Stimulated activated CD8-positive, alpha-beta memory T cell treated with anti-CD3 and anti-CD28 coated beads, Interleukin-7, amount 100 ng/mL, for 1 hour (primary cell): ENCODE results near the gene SPOCK2.

ENCODE experiments used
- DNase-seq, 2 donors: peaks; one replicate each; pipeline ENCODE4 v3.0.0-alpha.2; 2020; ENCODE audit warnings: low read depth in 2 of 2

SPOCK2 gene

DNA sequence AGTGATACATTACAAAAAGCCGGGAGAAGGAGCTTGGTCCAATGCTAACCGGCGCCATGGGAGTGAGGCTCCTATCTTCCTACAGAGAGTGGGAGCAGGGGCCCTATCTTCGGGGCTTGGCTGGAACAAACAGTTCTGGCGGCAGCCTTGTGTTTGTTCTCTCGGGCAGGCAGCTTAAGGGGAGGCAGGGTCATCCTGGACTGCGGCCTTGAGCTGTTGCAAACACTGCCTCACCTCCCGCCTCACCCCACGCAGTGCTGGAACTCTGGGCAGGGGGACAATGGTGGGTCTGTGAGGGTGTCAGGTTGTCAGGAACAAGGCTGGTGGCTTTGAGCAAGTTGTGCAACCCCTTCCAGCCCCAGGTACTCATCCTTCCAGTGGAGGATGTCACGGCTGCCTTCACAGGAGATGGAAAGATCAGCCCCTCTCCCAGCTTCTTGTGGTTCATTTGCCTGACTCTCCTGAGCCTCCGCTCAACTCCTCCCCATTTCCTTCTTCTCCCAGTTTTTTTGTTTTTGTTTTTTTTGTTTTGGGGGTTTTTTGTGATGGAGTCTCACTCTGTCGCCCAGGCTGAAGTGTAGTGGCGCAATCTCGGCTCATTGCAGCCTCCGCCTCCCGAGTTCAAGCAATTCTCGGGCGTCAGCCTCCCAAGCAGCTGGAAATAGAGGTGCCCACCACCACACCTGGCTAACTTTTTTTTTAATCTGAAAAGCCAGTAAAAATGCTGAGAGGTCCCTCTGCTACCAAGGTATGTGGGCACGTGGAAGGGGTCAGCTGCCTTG is 57.4 kb downstream of the SPOCK2 start:
- DNase-seq: no peak

DNA sequence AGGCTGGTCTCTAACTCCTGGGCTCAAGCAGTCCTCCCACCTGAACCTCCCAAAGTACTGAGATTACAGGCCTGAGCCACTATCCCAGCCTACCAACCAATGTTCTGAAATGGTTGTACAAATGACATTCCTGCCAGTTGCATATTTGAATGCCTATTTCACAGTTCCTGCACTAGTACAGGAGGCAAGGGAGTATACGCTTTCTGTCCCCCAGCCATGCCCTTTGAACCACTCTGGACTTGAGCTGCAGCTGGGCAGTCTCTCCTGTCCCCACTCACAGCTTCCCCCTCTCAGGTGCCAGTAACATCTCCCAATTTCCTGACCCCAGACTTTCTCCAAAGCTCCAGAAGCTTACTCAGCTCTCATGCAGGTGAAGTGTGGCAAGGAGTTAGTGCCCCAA is 58.9 kb downstream of the SPOCK2 start:
- DNase-seq: no peak

DNA sequence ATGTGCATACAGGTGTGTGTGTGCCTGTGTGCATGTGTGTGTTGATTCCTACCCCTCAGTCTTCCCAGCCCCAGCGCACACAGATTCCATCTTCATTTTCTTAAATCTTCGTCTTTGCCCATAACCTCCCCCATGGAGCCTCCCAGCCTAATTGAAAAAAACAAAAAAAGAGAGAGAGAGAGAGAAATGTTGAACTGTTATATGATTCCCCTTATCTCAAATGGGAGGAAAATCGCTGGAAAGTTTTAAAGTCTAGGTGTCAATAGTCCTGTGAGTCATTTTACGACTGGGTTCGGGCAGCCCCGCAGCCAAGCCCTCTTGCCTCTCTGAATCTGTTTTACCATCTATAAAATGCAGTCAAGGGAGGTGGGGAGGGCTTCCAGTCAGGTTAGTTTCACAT is 60.9 kb downstream of the SPOCK2 start:
- no peak for DNase-seq

DNA sequence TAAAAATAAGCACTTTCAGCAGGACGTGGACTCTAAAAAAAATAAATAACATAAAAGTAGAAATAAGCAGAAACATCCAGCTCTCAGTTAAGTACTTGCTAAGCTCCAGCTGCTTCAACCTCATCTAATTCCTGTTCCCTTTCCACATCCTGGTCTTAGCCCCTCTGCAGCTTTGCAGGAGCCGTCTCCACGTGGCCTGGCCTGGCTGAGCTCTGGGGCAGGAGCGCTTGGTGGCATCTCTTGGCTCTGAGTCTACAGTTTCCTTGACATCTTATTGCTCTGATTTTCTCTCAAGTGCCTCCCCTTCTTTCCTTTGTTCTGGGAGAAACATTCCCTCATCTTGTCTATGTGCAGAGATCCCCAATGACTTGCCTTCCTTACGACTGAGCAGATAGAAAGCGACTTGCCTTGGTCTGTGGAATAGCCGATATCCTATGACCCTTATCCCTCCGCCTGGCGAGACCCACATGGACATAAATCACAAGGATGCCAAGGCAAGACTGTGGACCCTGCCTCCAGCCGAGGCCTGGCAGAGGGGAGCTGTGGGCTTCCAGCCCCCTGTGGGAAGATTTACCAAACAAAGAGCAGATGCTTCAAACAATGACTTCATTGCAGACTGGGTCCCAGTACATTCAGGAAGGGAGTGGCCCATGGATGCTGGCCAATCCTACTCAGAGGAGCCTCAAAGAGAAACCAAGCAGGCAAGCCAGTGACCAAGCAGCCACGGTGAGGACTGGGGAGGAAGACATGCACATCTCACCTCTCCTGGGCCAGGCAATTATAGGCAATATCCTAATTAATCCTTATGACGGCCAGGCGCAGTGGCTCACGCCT is 61.9 kb downstream of the SPOCK2 start:
- no peak for DNase-seq

DNA sequence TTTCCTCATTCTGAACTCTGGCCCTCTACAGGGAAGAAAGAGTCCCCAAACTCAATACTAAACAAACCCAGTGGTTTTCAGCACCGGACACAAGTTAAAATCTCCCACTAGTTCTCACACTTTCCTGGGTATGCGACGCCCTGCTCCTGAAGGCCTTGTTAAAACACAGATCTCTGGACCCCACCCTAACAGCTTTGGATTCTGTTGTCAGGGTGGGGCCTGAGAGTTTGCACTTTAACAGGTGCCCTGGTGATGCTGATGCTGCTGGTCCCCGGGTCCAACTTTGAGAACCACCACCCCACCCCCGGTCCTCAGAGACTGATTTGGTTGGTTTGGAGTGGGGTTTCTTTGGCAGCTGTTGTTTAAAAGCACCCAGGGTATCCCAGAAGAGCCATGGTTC is 62.5 kb downstream of the SPOCK2 start:
- no peak for DNase-seq

DNA sequence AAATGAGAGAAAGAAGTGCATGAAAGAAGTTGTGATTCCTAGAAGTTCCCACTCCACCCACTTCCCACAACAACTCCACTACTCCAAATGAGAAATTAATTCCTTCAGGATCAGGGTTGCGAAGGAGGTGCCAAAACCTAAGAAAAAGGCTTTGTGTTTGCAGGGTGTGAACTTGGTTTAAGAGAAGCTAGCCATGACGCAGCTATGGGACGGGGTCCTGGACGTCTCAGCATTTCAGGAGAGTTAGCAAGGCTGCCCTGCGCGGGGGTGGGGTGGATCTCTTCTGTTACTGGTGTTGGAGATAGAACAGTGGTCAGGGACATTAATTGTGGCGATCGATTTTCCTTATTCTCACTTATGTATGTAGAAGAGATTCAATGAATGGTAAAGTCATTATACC is 63.0 kb downstream of the SPOCK2 start:
- no peak for DNase-seq

DNA sequence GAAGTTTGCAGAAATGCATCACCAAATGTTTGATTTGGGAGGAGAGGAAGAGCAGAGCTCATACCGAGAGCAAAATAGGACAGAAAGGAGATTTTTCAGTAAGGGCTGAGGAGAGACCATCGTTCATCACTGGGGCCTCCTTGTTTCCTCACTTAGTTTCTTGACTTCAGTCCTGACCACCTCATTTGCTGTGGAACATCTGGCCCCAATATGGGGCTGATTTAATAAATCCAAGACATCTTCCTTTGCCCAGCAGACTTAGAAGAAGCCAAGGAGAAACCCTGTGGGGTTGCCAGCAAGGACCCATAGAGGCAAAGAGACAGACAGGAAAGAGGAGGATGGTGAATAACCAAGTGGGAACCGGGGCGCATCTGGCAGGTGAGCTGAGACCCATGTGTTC is 63.8 kb downstream of the SPOCK2 start:
- no peak for DNase-seq

DNA sequence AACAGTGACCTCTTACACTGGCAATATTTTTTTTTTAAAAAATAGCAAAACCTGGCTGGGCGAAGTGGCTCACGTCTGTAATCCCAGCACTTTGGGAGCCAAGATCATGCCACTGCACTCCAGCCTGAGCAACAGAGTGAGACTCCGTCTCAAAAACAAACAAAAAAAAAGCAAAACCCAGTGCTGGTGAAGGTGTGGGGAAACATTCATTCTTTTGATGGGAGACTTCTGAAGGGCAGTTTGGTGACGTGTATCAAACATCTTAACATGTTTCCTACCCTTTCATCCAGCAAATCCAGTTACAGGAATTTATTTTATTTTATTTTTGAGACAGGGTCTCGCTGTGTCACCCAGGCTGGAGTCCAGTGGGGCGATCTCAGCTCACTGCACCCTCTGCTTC is 66.1 kb downstream of the SPOCK2 start:
- DNase-seq: no peak

DNA sequence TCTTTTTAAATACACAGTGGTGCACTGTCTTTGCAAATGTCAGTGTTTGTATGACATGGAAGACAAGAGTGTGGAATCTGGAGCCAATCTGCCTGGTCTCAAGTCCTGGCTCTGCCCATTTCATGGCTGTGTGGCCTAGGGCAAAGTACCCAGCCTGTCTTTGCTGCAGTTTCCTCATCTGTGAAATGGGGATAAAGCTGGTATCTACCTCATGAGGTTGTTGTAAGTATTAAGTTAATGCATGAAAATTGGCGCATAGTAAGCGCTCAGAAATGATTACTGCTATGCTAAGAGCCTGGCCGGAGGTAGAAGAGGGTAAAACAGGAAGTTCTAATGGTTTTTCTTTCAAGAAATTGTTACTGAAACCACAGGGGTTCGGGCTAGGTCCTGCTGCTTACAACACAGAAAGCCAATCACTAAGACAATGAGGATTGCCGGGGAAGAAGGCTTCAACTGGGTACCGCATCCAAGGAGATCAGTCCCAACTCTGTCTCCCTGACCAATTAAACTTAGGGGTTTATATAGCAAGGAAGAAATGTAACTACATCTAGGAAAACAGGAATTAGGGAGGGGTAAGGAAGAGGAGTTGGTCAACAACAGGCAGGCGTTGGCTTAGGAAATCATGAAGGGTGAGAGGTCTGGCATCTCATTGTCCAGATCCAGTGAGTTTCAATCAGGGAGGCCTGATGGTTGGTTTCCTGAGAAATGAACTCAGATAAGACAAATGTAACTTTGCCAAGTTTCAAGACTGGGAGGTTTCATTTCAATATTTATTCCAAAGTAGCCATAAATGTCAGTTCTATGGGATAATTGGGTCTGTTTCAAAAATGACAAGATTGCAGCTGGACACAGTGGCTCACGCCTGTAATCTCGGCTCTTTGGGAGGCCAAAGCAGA is 67.2 kb downstream of the SPOCK2 start:
- DNase-seq: no peak

DNA sequence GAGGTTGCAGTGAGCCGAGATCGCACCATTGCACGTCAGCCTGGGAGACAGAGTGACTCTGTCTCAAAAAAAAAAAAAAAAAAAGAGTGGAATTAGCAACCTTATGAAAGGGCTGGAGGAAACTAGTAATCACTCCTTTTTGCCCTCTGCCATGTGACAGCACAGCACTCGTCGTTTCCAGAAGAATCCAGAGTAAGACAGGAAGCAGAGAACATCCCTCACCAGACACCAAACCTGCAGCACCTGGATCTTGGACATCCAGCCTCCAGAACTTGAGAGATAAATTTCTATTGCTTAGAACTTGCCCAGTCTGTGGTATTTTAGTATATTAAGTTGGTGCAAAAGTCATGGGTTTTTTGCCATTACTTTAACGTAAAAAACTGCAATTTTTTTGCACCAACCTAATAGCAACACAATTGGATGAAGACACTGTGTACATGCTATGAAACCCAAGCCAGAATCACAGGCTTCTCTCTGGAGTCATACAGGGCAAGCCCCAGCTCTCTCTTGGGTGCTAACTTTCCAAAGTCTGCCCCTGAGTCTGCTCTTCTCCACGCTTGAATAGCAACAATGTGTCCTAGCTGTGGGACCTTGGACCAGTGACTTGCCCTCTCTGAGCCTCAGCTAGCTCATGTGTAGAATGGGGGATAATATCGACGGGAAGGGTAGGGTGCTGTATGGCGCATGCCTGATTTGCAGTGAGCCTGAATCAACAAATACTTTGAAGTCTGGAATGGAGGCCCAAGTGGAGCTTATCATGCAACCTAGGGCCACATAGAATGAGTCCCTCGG is 69.1 kb downstream of the SPOCK2 start:
- no peak for DNase-seq

DNA sequence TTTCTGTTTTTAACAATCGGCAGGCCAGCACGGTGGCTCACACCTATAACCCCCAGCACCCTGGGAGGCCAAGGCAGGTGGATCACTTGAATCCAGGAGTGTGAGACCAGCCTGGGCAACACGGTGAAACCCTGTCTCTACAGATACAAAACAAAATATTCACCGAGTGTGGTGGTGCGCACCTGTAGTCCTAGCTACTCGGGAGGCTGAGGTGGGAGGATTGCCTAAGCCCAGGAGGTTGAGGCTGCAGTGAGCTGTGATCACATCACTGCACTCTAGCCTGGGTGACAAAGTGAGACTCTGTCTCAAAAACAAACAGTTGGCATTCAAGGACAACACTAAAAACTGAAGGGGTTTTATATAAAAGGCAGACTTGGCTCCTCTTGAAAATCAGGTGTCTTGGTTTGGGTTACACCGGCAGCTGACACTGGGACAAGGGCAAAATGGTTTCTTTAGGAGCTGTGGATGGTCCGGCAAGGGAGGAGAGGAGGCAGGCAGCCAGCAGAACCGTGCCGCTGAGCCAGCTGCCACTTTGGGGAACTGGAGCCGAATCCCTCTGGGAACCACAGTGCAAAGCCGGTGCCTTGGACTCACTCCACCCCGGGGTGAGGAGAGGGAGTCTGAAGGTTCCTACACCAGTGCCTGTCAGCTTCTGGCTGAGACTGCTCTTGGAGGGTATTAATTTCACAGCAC is 71.6 kb downstream of the SPOCK2 start:
- no peak for DNase-seq

DNA sequence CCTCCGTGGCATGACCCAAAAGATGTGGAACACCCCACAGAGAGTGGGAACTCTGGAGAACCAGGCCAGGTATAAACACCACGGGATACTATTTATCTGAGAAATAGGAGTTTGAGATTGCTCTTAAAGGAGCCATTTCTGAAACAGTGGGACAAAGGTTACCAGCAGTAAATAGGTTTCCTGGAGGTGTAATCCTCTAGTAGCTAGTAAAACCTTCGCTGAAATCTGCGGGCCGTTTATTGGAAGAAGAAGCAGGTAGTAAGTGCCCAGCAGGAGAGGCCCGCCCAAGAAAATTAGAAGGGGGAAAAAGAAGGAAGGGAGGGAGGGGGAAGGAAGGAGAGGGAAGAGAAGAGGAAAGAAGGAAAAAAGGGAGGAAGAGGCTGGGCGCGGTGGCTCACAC is 72.5 kb downstream of the SPOCK2 start:
- no peak for DNase-seq

DNA sequence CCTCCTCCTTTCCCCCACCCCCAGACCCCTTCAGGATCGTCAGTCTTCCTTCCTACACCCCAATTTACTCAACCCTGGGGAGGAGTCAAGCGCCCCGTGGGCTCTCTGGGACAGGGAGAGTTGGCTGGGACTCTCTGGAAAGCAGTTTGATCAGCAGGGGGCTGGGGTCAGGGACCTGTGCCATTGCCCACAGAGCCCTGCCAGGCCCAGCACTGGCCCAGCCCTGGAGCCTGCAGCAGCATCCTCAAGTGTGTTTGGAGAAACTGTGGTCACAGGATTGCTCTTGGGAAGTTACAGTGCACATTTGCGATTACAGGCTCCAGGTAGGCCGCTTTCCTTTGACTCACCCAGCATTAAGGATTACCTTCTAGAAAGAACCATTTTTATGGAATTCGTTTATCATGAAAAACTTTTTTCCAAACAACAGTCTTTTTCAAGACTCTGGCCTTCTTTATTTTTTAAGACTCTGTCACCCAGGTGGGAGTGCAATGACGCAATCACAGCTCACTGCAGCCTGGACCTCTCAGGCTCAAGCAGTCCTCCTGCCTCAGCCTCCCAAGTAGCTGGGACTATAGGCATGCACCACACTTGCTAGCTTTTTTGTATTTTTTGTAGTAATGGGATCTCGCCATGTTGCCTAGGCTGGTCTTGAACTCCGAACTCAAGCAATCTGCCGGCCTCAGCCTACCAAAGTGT is 73.4 kb downstream of the SPOCK2 start:
- no peak for DNase-seq

DNA sequence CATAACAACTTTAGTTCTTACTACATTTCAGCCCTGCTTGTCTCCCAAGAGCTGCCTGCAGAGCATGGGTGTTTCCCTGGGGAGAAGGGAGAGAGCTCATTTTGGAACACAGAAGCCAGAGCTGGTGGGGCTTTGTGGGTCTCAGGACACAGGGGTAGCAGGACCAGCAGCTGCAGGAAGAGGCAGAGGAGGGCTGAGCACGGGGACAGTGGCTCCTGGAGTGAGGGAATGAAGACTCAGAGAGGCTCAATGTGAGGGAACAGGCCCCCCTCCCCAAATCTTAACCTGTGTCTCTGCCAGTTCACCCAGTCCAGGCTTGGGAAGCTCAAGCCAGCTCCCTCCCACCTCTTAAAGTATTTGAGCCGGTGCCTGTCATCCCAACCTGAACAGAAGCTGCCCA is 74.2 kb downstream of the SPOCK2 start:
- no peak for DNase-seq

DNA sequence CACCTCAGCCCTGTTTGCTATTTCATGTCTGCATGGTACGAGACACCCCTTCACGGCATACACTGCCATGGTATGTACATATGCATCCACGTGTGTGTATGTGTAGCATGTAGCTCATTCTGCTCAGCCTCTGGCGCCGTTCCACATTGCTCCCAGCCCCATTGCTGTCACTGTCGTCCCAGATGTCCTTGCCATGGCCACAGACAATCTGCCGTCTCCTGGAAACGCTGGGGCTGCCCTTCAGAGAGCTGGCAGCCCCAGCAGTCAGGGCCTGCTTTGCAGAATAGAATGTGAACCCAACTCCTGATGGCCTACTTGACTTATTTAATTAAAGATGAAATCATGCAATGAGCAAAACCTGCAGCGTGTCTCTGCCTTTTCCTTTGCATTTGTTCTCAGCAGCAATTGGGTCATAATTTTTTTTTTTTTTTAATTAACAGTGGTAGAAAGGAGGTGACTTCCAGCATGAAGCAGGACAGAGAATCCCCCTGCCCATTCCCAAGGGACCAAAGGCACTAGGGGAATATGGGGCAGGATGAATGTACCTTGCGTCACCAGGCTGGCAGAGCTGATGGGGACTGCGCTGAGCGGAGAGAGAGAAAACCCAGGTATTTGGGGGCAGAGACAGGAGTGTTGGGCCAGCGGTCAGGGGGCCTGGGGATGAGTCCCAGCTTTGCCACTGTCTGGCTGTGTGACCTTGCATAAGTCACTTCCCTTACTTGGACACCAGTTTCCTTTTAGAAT is 75.0 kb downstream of the SPOCK2 start:
- no peak for DNase-seq

DNA sequence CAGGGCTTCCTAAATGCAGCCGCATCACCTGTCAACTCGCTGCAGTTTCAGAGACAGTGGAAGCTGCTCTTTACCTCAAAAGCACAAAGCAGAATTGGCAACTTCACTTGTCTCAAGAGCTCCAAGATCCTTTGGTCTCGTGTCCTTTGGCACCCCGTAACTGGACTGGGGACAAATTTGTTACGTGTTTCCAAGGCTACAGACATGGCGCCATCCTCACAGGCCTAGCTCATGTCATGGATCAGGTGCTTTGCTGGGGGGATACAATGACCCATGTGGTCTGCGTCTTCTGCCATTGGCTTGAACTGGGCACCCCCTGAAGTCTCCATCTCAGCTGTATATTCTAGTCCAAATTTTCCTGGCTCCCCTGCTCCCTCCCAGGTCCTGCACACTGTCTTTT is 75.6 kb downstream of the SPOCK2 start:
- DNase-seq: no peak

DNA sequence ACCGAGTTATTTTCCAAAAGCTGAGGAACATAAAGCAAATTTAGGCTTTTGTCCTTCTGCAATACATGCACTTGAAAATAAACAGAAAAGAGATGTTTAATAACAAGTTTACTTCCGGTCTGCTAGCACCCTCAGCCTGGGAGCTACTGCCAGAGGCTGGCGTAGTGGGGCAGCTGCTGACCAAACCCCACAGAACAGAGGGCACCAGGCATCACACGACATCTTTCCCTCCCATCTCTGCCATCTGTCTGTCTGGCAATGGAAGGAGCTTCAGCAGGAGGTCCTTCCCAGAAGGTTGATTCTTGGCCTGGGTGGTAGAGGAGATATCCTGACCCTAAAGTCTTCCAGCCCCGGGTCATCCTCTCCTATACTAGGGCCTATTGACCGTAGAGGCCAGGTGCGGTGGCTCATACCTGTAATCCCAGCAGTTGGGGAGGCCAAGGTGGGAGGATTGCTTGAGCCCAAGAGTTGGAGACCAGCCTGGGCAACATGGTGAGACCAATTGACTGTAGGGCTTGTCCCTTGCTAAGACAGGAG is 76.3 kb downstream of the SPOCK2 start:
- DNase-seq: no peak

DNA sequence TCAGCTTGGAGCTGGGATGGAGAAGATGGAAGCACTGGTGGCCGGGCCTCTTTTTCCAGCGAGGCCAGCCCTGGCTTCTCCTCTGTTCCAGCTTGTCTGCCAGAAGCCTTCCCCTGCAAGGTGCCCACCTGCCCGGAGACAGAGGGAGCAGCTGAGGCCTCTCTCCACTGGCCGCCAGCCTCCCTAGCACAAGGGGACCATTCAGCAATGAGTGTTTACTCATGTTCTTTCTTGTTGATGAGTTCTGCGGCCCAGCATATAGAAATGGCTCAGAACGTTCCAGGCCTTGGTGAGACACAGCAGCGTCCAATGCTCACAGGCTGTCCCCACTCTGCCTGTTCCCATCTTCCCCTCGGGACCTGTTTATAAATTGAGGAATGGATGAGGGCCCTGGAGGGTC is 76.9 kb downstream of the SPOCK2 start:
- DNase-seq: no peak

DNA sequence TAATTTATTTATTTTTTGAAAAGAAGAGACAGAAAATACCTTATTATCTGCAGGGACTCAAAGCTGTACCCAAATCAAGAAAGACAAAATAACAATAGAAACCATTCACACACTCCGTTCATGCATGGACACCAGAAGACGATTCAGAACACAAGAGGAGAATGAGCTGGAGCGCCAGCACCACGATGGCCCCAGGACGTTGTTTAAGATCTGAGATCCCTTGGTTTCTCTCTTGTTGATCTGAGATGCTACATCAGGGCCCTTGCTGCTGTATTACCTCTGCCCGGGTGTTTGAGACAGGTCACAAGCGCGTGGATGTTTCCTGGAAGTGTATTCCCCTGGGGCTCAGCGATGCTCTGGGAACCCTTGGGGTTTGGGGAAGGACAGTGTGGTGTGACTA is 77.3 kb downstream of the SPOCK2 start:
- DNase-seq: no peak
